T-helper 1 cell treated with Interleukin-12 subunit alpha and Interleukin-12 subunit beta and Interleukin-4 antibody, amounts not matched to agents 30 ng/mL and 1 ng/mL, for 36 hours (primary cell): ENCODE measurements around the gene HHLA2. TPM values are rescaled to one million over a fixed set of nuclear protein-coding genes. Genes with fewer than 3 reads are reported as not detected.
"Not testable (repeated sequence)": the region's sequence is repeated elsewhere in the genome, so short reads cannot be mapped to it uniquely, and the experiment has no call there.

Source experiments
- intact Hi-C: fragments of 100-400 bp; cut with micrococcal nuclease; formaldehyde crosslinking; loops from one replicate; pipeline ENCODE4 v1.15.1; 2024
- total RNA-seq: library from RNA; stranded (reverse); gene quantifications from 2 replicates; pipeline ENCODE4 v1.2.3, GENCODE V29; 2022

The HHLA2 gene
- total RNA-seq, 1 donor from 2014 or later: 3.3 TPM

DNA sequence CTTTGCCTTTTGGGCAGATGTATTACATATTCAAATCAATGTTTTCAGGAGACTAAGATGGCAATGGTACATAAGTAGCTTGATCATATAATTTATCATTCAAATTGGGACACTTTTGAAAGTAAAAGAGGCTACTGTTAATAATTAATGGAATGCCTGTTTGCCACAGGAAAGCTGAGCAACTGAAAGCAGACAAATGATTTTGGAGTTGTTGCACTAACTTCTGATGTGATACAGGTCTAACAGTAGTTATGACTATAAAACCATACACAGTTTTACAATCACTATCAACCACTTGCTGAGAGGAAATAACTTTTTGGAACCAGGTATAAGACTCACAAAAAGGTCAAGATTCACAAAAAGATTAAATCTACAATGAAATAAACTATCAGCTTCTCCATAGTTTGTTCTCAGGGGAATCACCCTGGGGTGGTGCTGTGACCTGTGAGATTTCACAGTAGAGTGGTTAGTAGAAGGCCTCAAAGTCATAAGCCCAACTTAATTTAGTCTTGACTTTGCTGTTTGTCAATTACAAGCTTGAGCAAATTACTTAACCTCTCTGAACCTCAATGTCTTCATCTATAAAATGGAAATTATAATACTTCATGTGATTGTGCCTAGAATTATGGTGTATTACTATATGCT is 42.7 kb downstream of the HHLA2 start:
- intact Hi-C loops: no loop called here

DNA sequence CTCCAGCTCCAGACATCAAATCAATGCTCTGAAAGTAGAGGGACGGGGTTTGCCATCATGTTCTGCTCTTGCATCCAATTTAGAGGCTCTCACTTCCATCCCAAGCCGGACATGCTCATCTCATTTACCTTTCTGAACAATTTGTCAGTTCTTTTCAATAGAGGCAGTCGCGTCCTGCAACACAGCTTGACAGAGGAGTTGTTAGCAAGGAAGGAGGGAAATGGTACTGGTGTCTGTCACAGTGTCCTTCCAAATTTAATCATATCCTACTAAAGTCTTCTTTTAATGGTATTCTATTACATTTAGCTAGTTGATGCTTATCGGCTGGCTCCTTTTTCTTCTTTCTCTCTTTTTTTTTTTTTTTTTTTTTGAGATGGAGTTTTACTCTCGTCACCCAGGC is 45.6 kb downstream of the HHLA2 start:
- intact Hi-C loops: loop anchor here (2.0 to 5.0 kb wide), 5 partner anchors 13 to 255 kb away; no protein-coding TSS in a partner anchor

DNA sequence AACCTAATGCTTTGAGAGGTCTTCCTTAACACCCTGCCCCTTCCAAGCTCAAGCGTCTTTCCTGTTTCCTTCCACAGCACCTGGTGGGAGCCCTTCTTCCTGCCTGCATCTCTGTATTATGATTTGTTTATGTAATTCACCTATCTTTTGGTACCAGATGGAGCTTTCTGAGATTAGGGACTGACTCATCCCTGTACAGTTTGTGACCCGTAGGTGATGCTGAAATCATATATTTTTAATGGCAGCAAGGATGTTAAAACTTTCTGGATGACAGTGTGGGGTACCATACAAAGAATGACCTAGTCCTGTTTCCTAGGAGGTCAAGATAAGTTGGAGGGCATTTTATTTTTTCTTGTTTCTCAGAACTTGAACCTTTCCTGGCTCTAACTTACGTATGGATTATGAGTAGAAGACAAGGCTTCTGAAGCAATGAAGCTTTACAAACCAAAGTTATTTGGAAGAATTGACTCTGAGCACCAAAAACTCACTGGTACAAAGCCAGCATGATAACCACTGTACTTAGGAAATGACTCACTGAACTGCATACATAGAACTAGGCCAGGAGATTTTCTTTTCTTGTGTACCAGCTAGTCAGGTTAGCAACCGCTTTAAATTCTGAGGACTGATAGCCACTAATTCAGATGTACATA is 46.6 kb downstream of the HHLA2 start:
- intact Hi-C loops: loop anchor here (1.0 to 5.0 kb wide), 7 partner anchors 14 to 256 kb away; partner anchors contain the start of genes HHLA2 and IFT57

- intact Hi-C loops: loop anchor here (1.0 to 5.0 kb wide), 7 partner anchors 15 to 256 kb away; partner anchors contain the start of genes HHLA2 and IFT57
Observed at GRCh38 chr3:108343491-108343890, 47.1 kb downstream of the HHLA2 start.

DNA sequence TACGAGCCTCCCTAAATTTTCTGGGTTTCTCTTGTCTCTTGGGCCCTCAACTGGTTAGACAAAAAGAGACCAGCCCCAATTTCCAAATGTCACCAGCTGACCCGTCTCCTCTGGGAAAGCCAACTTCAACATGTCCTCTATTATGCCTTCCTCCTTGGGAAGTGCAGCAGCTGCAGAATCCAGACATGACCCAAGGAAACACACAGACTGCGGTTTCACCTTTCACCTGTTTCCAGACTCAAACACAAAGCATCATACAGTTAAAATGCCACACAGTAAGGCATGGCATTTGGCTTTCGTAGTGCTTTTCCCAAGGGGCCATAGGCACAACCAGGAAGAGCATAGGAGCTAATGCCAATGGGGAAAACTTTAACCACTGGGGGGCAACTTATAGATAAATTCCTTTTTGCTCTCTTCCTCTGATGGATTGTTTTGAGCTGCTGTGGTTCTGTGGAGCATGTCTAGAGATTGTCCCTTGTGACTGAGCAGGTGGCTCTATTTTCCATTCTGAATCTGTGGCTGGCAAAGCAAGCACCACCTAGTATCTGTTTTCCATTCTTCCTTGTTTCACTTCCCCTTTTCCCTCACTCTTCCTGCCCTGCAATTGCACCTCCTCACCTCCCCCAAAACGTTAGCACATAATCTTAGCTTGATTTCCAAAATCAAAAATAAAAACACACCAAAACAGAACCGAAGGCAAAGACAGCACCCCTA is 49.3 kb downstream of the HHLA2 start:
- intact Hi-C loops: no loop called here

GRCh38 chr3:108346301-108347227 is 50.2 kb downstream of the HHLA2 start:
- intact Hi-C loops: no loop called here

GRCh38 chr3:108352176-108352575 is 55.8 kb downstream of the HHLA2 start:
- intact Hi-C loops: no loop called here

- intact Hi-C loops: no loop called here
Observed at GRCh38 chr3:108354562-108354961, 58.2 kb downstream of the HHLA2 start.

GRCh38 chr3:108357042-108357441 is 60.7 kb downstream of the HHLA2 start:
- intact Hi-C loops: no loop called here

DNA sequence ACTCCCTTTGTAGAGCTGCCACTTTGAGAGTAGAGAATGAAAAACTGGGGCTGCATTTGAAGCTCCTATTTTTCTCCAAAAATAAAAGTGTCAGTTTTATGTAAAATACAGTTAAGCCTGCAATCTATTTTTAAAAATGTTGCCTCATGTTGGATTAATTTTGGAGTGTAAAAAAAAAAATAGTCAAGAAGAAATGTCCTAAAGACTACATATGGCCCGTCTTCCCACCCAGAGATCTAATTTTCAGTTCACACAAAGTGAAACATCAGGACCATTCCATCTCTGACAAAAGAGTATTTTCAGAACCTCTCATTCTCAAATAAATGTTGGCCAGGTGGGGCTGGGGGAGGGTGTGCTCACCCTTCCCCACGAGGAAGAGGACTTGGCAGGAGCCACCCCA is 62.7 kb downstream of the HHLA2 start:
- intact Hi-C loops: no loop called here

- intact Hi-C loops: no loop called here
Observed at GRCh38 chr3:108376026-108376425, 79.7 kb downstream of the HHLA2 start.

GRCh38 chr3:108377384-108377783 is 81.0 kb downstream of the HHLA2 start:
- intact Hi-C loops: no loop called here

- intact Hi-C loops: no loop called here
Observed at GRCh38 chr3:108378153-108378951, 82.0 kb downstream of the HHLA2 start.

- intact Hi-C loops: not testable (repeated sequence)
Observed at GRCh38 chr3:108378952-108379342, 82.6 kb downstream of the HHLA2 start.

DNA sequence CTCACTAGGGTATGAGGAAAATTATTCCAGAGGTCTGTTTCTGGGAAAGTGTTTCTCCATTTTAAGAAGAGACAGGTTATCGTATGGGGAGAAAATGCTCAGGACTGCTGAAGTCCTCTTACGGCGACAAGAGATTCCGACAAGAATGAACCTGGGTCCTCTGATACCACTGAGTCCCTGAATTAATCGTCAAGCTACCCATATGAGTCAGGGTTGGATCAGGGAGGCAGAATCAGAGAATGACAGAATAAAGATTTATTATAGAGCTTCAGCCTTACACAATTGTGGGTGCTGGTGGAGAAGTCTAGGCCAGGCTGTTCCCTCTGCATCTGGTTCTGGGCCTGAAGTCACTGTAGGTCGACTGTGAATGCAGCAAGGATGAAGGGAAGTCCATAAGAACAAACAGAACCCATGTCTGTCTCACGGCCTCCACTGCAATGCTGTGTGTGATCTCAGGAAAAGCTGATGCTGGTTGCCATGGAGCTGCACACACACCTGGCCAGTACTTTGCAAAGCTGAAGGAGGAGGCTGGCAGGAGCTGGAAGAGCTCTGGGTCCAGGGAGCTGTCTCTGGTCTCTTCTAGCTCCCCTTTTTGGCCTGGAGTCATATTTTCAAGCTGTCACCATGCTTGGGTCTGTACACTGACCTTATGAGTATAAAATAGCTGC is 83.9 kb downstream of the HHLA2 start:
- intact Hi-C loops: no loop called here

GRCh38 chr3:108381529-108382140 is 85.3 kb downstream of the HHLA2 start:
- intact Hi-C loops: no loop called here

DNA sequence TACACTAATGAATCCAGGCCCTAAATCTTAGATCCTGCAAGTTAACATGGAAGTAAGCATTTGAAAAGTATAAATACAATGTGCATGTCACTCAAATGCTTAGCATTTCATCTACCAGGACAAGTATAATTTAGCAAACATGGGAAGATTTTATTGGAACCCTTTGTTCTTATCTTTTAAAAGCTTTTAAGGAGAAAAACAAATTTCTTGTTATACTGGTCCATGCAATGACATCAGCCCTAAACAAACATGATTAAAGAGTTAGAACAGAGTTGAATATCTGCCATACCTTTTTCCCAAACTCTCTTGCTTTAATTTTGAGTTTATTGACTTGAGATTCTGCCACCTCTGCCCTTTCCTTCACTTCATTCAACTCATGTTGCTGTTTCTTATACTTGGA is 87.0 kb downstream of the HHLA2 start:
- intact Hi-C loops: no loop called here

DNA sequence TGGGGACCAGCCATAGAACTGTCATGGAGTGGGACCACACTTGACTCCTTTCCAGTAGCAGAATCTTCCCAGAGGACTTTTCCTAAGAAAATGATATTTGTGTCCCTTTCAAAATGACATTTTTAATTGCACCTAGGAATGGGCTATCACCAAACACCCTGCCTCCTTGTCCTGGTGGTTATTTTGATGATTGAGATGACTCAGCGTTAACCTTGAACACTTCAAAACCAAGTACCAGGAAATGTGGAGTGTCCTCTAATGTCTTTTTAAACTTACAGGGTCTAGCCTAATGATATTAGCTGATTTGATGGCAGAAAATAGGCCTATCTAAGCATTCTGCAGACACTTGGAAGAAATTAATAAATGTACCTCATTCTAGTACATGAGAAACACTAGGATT is 90.7 kb downstream of the HHLA2 start:
- intact Hi-C loops: no loop called here
